Tibial nerve (tissue), 3 donors: ENCODE results near the gene LINGO1.

Source experiments
- CTCF ChIP-seq, 5 experiments: fragments of 200-600 bp in 3 of 5; fragments of 450-650 bp in 2 of 5; sonication (generic) in 3 of 5; IDR thresholded peaks; one replicate each; pipeline ENCODE4 v1.5.1; 2016 to 2019; ENCODE audit warnings: antibody characterized with exemption in 5 of 5, mild to moderate bottlenecking in 3 of 5, moderate library complexity in 2 of 5
- POLR2A ChIP-seq, 2 donors: fragments of 450-650 bp; IDR thresholded peaks; one replicate each; pipeline ENCODE4 v1.6.1; 2017; ENCODE audit warnings: antibody characterized with exemption in 2 of 2, mild to moderate bottlenecking in 2 of 2, moderate library complexity in 2 of 2

GRCh38 chr15:77666296-77666660, 33.6 kb upstream of the LINGO1 start:
- TF ChIP-seq POLR2A (IDR thresholded peaks at IDR 0.05) (no peak), CTCF (IDR thresholded peaks at IDR 0.05) (no peak)
